Activated CD8-positive, alpha-beta T cell treated with anti-CD3 and anti-CD28 coated beads, Interleukin-2, amount 10 ng/mL, durations not matched to agents 7 days and 5 days (primary cell): Measurements from ENCODE around the gene CEP41. TPM values are rescaled to one million over a fixed set of nuclear protein-coding genes. Genes with fewer than 3 reads are reported as not detected.
A peak's percentile ranks its signal among the peaks of the same experiment; 100 is the strongest.

Source experiments
- ATAC-seq: fragments of 150-1000 bp; cut with Tn5 transposase; one replicate; pipeline ENCODE4 v1.10.0; 2021; ENCODE audit warnings: moderate library complexity
- CTCF ChIA-PET: fragments of 350-600 bp; sonication (Branson Sonifier 250); formaldehyde crosslinking; loops from one replicate; lab custom pipeline; 2021; ENCODE audit warnings: antibody characterized with exemption; lab: Charles Lee
- POLR2A ChIA-PET: fragments of 350-600 bp; sonication (Branson Sonifier 250); formaldehyde crosslinking; loops from one replicate; lab custom pipeline; 2021; ENCODE audit warnings: antibody characterized with exemption; lab: Charles Lee
- DNase-seq: peaks from one replicate; pipeline ENCODE4 v3.0.0-alpha.2; 2020
- H3K27ac Mint-ChIP-seq: one replicate; pipeline ENCODE4 v1.8.0; 2021; ENCODE audit warnings: mild to moderate bottlenecking, mixed read lengths
- H3K27me3 Mint-ChIP-seq: one replicate; pipeline ENCODE4 v1.8.0; 2021; ENCODE audit warnings: low read depth, mixed read lengths
- H3K36me3 Mint-ChIP-seq: one replicate; pipeline ENCODE4 v1.8.0; 2021; ENCODE audit warnings: low read depth, mixed read lengths
- H3K4me1 Mint-ChIP-seq: one replicate; pipeline ENCODE4 v1.8.0; 2021; ENCODE audit warnings: low read depth, mixed read lengths
- H3K4me3 Mint-ChIP-seq: one replicate; pipeline ENCODE4 v1.8.0; 2021; ENCODE audit warnings: mild to moderate bottlenecking, mixed read lengths
- H3K9me3 Mint-ChIP-seq: one replicate; pipeline ENCODE4 v1.8.0; 2022; ENCODE audit warnings: mixed read lengths; ENCODE audit not compliant: insufficient read depth
- total RNA-seq, 2 experiments: library from RNA; stranded (reverse); gene quantifications; one replicate each; pipeline ENCODE4 v1.2.3, GENCODE V29; 2021

The CEP41 gene
- total RNA-seq, 2 experiments from 2014 or later, result 27.6 to 31.1 TPM

DNA sequence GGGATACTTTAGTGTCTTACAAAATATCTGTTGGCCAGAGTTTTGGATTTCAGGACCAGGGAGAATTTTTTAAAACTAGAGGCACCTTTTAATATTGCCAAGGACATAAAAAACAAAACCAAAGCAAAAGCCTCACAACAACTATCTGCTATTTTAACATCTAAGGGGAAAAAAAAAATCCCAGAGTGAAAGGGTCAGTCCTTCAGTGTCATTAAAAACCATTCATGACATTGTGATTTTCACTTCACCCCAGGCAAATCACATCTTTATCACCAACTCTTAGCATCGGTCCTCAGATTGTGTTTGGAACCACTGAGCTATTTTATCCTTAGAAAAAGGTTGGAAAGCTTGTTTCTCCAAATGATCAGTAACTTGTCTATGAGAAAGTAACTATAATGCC is 10.7 kb downstream of the CEP41 start:
- ChIA-PET POLR2A (no interaction called here), CTCF (interaction anchor here (1.7 kb wide), 1 partner anchor 18 kb away, joined by 4 read pairs; no protein-coding TSS in a partner anchor)
- H3K27me3 Mint-ChIP-seq, result no peaks in the 10 kb centered on the region
- no peak overlapping the region for H3K4me3 Mint-ChIP-seq
- ATAC-seq (no peak), DNase-seq (no peak)
- H3K4me1 Mint-ChIP-seq, result peaks cover 35% of the 10 kb centered on the region
- H3K36me3 Mint-ChIP-seq, result peaks cover 29% of the 10 kb centered on the region
- H3K9me3 Mint-ChIP-seq, result no peaks in the 10 kb centered on the region
- no peak overlapping the region for H3K27ac Mint-ChIP-seq

DNA sequence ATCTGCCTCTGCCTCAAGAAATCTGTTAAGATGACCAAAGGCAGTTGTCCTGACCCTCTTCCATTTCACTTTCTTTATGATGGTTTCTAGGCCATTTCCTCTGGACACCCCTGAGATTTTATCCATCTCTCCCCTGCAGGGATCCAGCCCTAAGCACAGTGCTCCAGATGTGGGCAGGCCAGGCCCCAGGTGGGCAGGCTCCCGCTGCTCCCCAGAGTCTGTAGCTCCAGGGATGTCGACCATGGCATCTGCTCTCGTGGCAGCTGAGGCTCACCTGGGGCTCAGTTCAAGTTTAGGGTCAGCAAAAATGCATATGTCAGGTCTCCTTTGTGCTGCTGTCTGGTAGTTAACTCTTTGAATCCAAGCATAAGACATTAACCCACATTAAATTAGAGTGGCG is 11.8 kb downstream of the CEP41 start:
- Mint-ChIP-seq H3K27me3 (no peaks in the 10 kb centered on the region), H3K27ac (no peak overlapping the region), H3K9me3 (no peaks in the 10 kb centered on the region), H3K36me3 (peaks cover 32% of the 10 kb centered on the region), H3K4me3 (no peak overlapping the region), H3K4me1 (peaks cover 30% of the 10 kb centered on the region)
- POLR2A ChIA-PET, result interaction anchor here (0.7 kb wide), 1 partner anchor 12 kb away, joined by 3 read pairs; no protein-coding TSS in a partner anchor
- ATAC-seq (no peak), DNase-seq (no peak)
- CTCF ChIA-PET, result no interaction called here

DNA sequence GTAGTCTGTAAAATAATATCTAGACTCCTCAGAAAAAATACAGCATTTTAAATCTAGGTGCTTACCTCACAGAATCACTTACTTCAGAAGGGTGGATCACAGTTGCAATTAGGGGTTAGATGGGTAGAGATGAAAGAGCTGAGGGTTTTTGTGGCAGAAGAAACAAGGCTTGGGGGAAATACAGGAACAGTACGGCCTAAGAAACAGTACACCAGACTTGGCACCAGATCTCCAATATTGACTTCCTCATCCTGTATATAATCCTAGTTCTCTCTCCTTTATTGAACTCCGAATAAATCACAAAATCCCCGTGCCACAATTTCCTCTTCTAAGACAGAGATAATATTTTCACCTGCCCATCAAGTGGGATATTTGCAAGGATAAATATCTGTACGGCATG is 14.3 kb downstream of the CEP41 start:
- H3K9me3 Mint-ChIP-seq, result no peaks in the 10 kb centered on the region
- peak overlapping the region; percentile 10 for H3K27ac Mint-ChIP-seq
- ATAC-seq (peak; percentile 67), DNase-seq (no peak)
- no peak overlapping the region for H3K4me3 Mint-ChIP-seq
- CTCF ChIA-PET, result interaction anchor here (0.7 kb wide), 1 partner anchor 14 kb away, joined by 3 read pairs; no protein-coding TSS in a partner anchor
- no peaks in the 10 kb centered on the region for H3K27me3 Mint-ChIP-seq
- POLR2A ChIA-PET, result no interaction called here
- peaks cover 42% of the 10 kb centered on the region for H3K4me1 Mint-ChIP-seq
- H3K36me3 Mint-ChIP-seq, result peaks cover 37% of the 10 kb centered on the region

DNA sequence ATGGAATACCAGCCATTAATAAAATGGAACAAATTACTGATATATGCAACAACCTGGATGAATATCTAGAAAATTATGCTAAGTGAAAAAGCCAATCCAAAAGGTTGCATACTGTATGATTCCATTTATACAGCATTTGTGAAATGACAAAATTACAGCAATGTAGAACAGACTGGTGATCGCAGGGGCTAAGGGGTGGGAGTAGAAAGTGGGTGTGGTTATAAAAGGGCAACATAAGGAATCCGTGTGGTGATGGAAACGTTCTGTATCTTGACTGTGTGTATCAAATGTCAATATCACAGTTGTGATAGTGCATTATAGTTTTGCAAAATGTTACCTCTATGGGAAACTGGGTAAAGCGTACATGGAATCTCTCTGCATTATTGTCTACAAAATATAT is 15.0 kb downstream of the CEP41 start:
- ChIA-PET POLR2A (no interaction called here), CTCF (interaction anchor here (1.3 kb wide), 1 partner anchor 9 kb away, joined by 3 read pairs; no protein-coding TSS in a partner anchor)
- H3K4me3 Mint-ChIP-seq, result no peak overlapping the region
- no peaks in the 10 kb centered on the region for H3K27me3 Mint-ChIP-seq
- DNase-seq, result no peak
- H3K27ac Mint-ChIP-seq, result no peak overlapping the region
- no peaks in the 10 kb centered on the region for H3K9me3 Mint-ChIP-seq
- peaks cover 42% of the 10 kb centered on the region for H3K36me3 Mint-ChIP-seq
- H3K4me1 Mint-ChIP-seq, result peaks cover 47% of the 10 kb centered on the region
- ATAC-seq, result no peak

DNA sequence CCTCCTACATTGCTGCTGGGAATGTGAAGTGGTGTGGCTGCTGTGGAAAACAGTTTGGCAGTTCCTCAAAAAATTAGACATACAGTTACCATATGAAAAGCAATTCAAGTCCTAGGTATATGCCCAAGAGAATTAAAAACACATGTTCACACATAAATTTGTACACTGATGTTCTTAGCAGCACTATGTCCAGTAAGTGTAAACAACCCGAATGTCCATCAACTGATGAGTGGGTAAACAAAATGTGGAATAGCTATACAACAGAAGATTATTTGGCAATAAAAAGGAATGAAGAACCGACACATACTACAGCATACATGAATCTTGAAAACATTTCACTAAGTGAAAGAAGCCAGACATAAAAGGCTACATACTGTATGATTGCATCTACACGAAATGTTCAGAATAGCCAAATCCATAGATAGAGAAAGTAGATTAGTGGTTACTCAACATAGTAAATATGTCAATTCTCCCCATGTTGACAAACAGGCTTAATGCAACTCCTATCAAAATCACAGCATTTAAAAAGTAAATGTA is 17.2 kb downstream of the CEP41 start:
- Mint-ChIP-seq H3K4me1 (peaks cover 58% of the 10 kb centered on the region), H3K36me3 (peaks cover 45% of the 10 kb centered on the region)
- CTCF ChIA-PET, result interaction anchor here (1.0 kb wide), 1 partner anchor 11 kb away, joined by 3 read pairs; no protein-coding TSS in a partner anchor

DNA sequence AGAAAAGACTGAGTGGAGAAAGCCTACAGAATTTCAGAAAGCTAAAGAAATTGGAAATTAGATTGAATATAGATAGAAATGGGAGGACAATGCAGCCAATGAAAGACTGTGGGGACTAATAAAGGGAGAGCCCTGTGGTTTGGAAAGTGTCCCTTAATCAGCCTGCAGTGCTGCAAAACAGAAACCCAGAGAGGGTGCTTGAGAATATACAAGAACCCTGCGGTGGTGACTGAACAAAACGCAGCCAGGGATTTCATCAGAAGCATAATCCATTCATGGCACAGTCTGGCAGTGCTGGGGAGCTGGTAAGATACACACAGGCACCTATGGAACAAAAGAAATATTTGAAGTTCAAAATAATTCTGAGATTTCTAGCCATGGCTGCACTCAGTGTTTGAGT is 19.1 kb downstream of the CEP41 start:
- DNase-seq (peak; percentile 41), ATAC-seq (peak; percentile 56)
- Mint-ChIP-seq H3K9me3 (no peaks in the 10 kb centered on the region), H3K36me3 (peaks cover 39% of the 10 kb centered on the region), H3K27ac (peak overlapping the region; percentile 71), H3K27me3 (no peaks in the 10 kb centered on the region), H3K4me1 (peaks cover 68% of the 10 kb centered on the region), H3K4me3 (peak overlapping the region; percentile 6)
- CTCF ChIA-PET, result interaction anchor here (0.6 to 1.2 kb wide), 2 partner anchors 16 to 474 kb away, joined by 3 to 4 read pairs; no protein-coding TSS in a partner anchor
- POLR2A ChIA-PET, result no interaction called here

More for the DNA sequence above, 17.2 kb downstream of the CEP41 start:
- no peaks in the 10 kb centered on the region for H3K27me3 Mint-ChIP-seq
- POLR2A ChIA-PET, result interaction anchor here (0.6 kb wide), 1 partner anchor 1369 kb away, joined by 3 read pairs; no protein-coding TSS in a partner anchor
- no peaks in the 10 kb centered on the region for H3K9me3 Mint-ChIP-seq
- H3K27ac Mint-ChIP-seq, result no peak overlapping the region
- no peak for ATAC-seq
- H3K4me3 Mint-ChIP-seq, result no peak overlapping the region
- no peak for DNase-seq

DNA sequence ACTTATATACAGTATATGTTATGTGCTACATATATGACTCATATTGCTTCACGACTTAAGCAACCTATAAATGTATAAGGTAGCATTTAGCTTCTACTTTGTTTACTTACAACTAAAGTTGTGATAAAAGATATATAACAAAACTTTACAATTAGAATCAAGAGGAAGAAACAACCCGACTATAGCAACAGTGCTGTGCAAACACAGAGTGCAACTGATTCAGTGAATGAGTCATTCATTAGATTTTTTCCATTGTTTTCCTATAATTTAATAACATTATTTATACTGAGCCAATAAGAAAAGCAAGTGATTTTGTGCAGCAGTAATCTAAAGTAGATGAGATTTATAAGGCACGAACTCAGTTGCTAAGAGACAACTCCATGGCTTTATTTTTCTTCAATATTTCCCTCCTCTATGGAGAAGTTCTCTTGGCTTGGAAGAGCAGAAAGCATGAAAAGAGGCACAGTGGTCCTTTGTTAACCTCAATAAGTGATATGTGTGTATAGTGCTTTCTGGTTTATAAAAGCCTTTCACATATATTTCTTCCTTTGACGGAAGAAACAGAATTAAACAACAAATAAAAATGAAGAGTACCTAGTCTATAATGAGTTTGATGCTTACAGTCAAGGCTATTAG is 19.8 kb downstream of the CEP41 start:
- ATAC-seq (no peak), DNase-seq (no peak)
- no peak overlapping the region for H3K4me3 Mint-ChIP-seq
- POLR2A ChIA-PET, result no interaction called here
- peaks cover 69% of the 10 kb centered on the region for H3K4me1 Mint-ChIP-seq
- H3K27ac Mint-ChIP-seq, result peak overlapping the region; percentile 71
- CTCF ChIA-PET, result interaction anchor here (1.4 kb wide), 1 partner anchor 10 kb away, joined by 3 read pairs; no protein-coding TSS in a partner anchor
- H3K27me3 Mint-ChIP-seq, result no peaks in the 10 kb centered on the region
- H3K36me3 Mint-ChIP-seq, result peaks cover 42% of the 10 kb centered on the region
- H3K9me3 Mint-ChIP-seq, result no peaks in the 10 kb centered on the region

DNA sequence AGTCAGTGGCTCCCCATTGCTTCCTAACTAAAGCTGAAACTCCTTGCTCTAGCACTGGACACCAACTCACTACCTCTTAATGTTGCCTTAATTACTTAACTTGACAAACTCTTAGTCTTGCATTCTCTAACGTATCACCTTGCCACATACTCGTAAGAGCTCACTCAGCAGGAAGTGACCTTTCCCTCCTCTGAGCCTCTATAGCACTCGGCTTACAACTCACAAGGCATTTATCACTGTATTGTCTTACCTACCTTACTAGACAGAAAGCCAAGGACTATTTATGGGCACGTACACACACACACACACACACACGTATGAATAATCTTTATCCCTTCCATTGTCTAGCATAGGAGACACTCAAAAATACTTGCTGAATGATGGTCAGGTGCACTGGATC is 21.2 kb downstream of the CEP41 start:
- CTCF ChIA-PET, result no interaction called here
- POLR2A ChIA-PET, result interaction anchor here (0.6 to 1.5 kb wide), 2 partner anchors 26 to 369 kb away, joined by 3 to 4 read pairs; no protein-coding TSS in a partner anchor
- no peaks in the 10 kb centered on the region for H3K27me3 Mint-ChIP-seq
- peak; percentile 47 for ATAC-seq
- DNase-seq, result no peak
- H3K4me1 Mint-ChIP-seq, result peaks cover 71% of the 10 kb centered on the region
- H3K9me3 Mint-ChIP-seq, result no peaks in the 10 kb centered on the region
- H3K36me3 Mint-ChIP-seq, result peaks cover 38% of the 10 kb centered on the region
- peak overlapping the region; percentile 66 for H3K27ac Mint-ChIP-seq
- no peak overlapping the region for H3K4me3 Mint-ChIP-seq

DNA sequence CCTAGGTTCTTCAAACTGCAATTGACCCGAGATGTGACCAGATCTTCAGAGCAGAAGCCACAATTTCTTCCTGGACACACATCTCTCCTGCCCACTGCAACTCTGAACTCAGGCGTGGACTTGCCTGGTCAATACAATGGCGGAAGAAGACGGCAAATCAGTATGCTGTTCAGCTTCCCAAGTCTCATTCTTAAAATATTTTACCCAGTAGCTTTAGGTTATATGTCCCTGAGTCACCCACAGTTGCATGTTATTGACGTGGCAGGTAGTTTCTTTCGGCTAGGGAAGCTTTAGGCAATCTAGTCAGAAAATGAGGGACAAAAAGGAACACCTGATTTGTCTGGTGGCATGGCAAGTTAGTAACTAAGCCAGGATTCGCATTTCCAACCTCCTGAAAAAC is 22.5 kb downstream of the CEP41 start:
- no peak for DNase-seq
- H3K9me3 Mint-ChIP-seq, result no peaks in the 10 kb centered on the region
- H3K4me3 Mint-ChIP-seq, result no peak overlapping the region
- H3K4me1 Mint-ChIP-seq, result peaks cover 83% of the 10 kb centered on the region
- peak overlapping the region; percentile 96 for H3K27ac Mint-ChIP-seq
- CTCF ChIA-PET, result interaction anchor here (0.7 to 2.7 kb wide), 3 partner anchors 20 to 68 kb away, joined by 3 to 8 read pairs (median 3); no protein-coding TSS in a partner anchor
- no peaks in the 10 kb centered on the region for H3K27me3 Mint-ChIP-seq
- peaks cover 38% of the 10 kb centered on the region for H3K36me3 Mint-ChIP-seq
- ATAC-seq, result no peak
- POLR2A ChIA-PET, result interaction anchor here (1.5 kb wide), 1 partner anchor 24 kb away, joined by 3 read pairs; no protein-coding TSS in a partner anchor

DNA sequence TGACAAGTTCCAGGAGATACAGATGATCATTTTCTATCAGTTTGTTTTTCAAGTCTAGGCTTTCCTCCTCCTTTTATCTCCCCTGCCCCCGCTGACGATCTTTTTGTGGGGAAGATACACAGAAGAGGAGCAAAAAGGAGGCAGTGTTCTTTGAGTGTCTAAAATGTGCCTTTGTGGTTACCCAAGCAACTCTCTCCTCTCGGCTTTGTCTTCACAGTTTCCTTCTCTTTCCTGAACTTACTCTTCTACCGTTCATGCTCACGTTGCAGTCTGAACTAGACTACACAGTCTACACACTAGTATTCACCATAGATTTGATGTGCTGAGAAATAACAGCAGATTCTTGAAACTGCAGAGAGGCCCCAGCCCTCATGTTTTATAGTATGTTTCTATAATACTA is 23.6 kb downstream of the CEP41 start:
- Mint-ChIP-seq H3K9me3 (no peaks in the 10 kb centered on the region), H3K27me3 (no peaks in the 10 kb centered on the region), H3K27ac (peak overlapping the region; percentile 96), H3K36me3 (peaks cover 41% of the 10 kb centered on the region), H3K4me3 (peak overlapping the region; percentile 64), H3K4me1 (peaks cover 78% of the 10 kb centered on the region)
- CTCF ChIA-PET, result interaction anchor here (1.2 to 2.7 kb wide), 2 partner anchors 23 to 69 kb away, joined by 3 to 8 read pairs; no protein-coding TSS in a partner anchor
- ATAC-seq (peak; percentile 71), DNase-seq (peak; percentile 45)
- POLR2A ChIA-PET, result interaction anchor here (0.6 to 1.5 kb wide), 2 partner anchors 12 to 23 kb away, joined by 3 read pairs; no protein-coding TSS in a partner anchor

DNA sequence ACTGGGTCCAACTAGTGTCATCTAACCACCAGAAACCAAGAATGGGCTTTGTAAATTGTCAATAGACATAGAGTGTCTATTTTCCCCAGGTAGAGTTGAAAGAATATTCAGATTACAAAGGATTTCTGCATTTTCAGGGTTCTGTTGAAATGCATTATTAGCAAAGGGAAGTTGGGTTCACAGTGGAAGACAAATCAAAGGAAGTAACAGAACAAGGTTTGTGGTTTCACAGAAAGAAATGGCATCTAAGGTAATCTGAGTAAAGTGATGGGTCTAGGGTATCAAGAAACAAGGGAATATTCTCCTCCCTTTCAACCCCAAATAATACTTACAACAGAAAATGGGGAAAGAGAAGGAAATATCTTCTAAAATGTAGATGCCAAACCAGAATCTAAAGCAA is 25.8 kb downstream of the CEP41 start:
- no peak for DNase-seq
- ATAC-seq, result peak; percentile 38
- POLR2A ChIA-PET, result no interaction called here
- Mint-ChIP-seq H3K4me3 (peak overlapping the region; percentile 44), H3K4me1 (peaks cover 69% of the 10 kb centered on the region), H3K27me3 (no peaks in the 10 kb centered on the region), H3K9me3 (no peaks in the 10 kb centered on the region), H3K36me3 (peaks cover 47% of the 10 kb centered on the region), H3K27ac (peak overlapping the region; percentile 72)
- CTCF ChIA-PET, result interaction anchor here (1.6 kb wide), 1 partner anchor 21 kb away, joined by 5 read pairs; no protein-coding TSS in a partner anchor
